Left ventricle myocardium inferior (tissue), 1 donor: ENCODE data around the gene YEATS4. TPM values are rescaled to one million over a fixed set of nuclear protein-coding genes. Genes with fewer than 3 reads are reported as not detected.

Source experiments
- DNase-seq: peaks from one replicate; pipeline ENCODE4 v3.0.0-alpha.2; 2020
- H3K27ac ChIP-seq: fragments of 200-600 bp; replicated peaks from 2 replicates; pipeline ENCODE4 v1.8.0; 2021
- H3K27me3 ChIP-seq: fragments of 200-600 bp; 2 replicates; pipeline ENCODE4 v1.8.0; 2021; ENCODE audit warnings: low read depth
- H3K36me3 ChIP-seq: fragments of 200-600 bp; 2 replicates; pipeline ENCODE4 v1.8.0; 2021
- H3K4me1 ChIP-seq: fragments of 200-600 bp; 2 replicates; pipeline ENCODE4 v1.8.0; 2021
- H3K4me3 ChIP-seq: fragments of 200-600 bp; 2 replicates; pipeline ENCODE4 v1.8.0; 2021; ENCODE audit warnings: mild to moderate bottlenecking, moderate library complexity
- H3K9me3 ChIP-seq: fragments of 200-600 bp; replicated peaks from 2 replicates; pipeline ENCODE4 v1.8.0; 2021
- CTCF ChIP-seq: fragments of 200-600 bp; IDR thresholded peaks from 2 replicates; pipeline ENCODE4 v1.8.0; 2021; ENCODE audit warnings: antibody characterized with exemption, mild to moderate bottlenecking, borderline replicate concordance
- intact Hi-C: fragments of 100-400 bp; cut with micrococcal nuclease; formaldehyde crosslinking; loops from one replicate; pipeline ENCODE4 v1.11.0; 2022
- total RNA-seq: library from RNA; stranded (reverse); fragmentation: NEBNext Ultra II Directional; extraction: Animal tissue kit (Norgen Biotek cat#: 25700); gene quantifications from one replicate; pipeline ENCODE4 v1.2.1, GENCODE V29; 2021
- donor health status: DM: no; HTN: yes; CAD: no; lungs with severe emphysema.

YEATS4 gene
- total RNA-seq, 1 donor from 2014 or later = 12.8 TPM

GRCh38 chr12:69350777-69351176, 8.8 kb upstream of the YEATS4 start:
- Histone ChIP-seq H3K4me1 (peaks cover 2% of the 10 kb centered on the region), H3K27ac (no peak overlapping the region), H3K27me3 (no peaks in the 10 kb centered on the region), H3K36me3 (no peaks in the 10 kb centered on the region), H3K9me3 (no peaks in the 10 kb centered on the region), H3K4me3 (no peak overlapping the region)
- no peak for DNase-seq
- TF ChIP-seq CTCF = no peak
- intact Hi-C loops = no loop called here

- Histone ChIP-seq H3K27me3 (no peaks in the 10 kb centered on the region), H3K27ac (no peak overlapping the region), H3K4me1 (no peaks in the 10 kb centered on the region), H3K9me3 (no peaks in the 10 kb centered on the region), H3K36me3 (no peaks in the 10 kb centered on the region), H3K4me3 (no peak overlapping the region)
- intact Hi-C loops = no loop called here
- TF ChIP-seq CTCF = no peak
- DNase-seq = no peak
Measured at GRCh38 chr12:69351462-69352236, 7.9 kb upstream of the YEATS4 start.

- Histone ChIP-seq H3K36me3 (no peaks in the 10 kb centered on the region), H3K27me3 (no peaks in the 10 kb centered on the region), H3K27ac (no peak overlapping the region), H3K4me3 (no peak overlapping the region), H3K4me1 (no peaks in the 10 kb centered on the region), H3K9me3 (no peaks in the 10 kb centered on the region)
- no peak for DNase-seq
- intact Hi-C loops = no loop called here
- TF ChIP-seq CTCF = no peak
Measured at GRCh38 chr12:69352904-69353303, 6.6 kb upstream of the YEATS4 start.

GRCh38 chr12:69354172-69354555, 5.4 kb upstream of the YEATS4 start:
- intact Hi-C loops = no loop called here
- DNase-seq = no peak
- TF ChIP-seq CTCF = no peak

GRCh38 chr12:69354556-69355187, 4.9 kb upstream of the YEATS4 start:
- Histone ChIP-seq H3K36me3 (no peaks in the 10 kb centered on the region), H3K4me1 (peaks cover 9% of the 10 kb centered on the region), H3K4me3 (no peak overlapping the region), H3K27ac (no peak overlapping the region), H3K27me3 (no peaks in the 10 kb centered on the region), H3K9me3 (no peaks in the 10 kb centered on the region)
- DNase-seq = no peak
- intact Hi-C loops = no loop called here
- TF ChIP-seq CTCF = no peak

More at GRCh38 chr12:69354172-69354555, 5.4 kb upstream of the YEATS4 start:
- Histone ChIP-seq H3K4me3 (no peak overlapping the region), H3K9me3 (no peaks in the 10 kb centered on the region), H3K27me3 (no peaks in the 10 kb centered on the region), H3K4me1 (peaks cover 5% of the 10 kb centered on the region), H3K27ac (no peak overlapping the region), H3K36me3 (no peaks in the 10 kb centered on the region)
